GM12892 (cell line): Measurements from ENCODE around the gene PGBD5.

Source experiments
- DNase-seq: peaks from one replicate; pipeline ENCODE4 v3.0.0; 2011; ENCODE audit not compliant: insufficient read length
- FAIRE-seq: peaks from 2 replicates; lab custom pipeline; 2011; peaks lifted over from hg19 to GRCh38; lab: Jason Lieb, UNC
- POLR2A ChIP-seq: IDR thresholded peaks from 2 replicates; pipeline ENCODE4 v1.6.1; 2011; ENCODE audit warnings: low read depth, low read length, control low read depth
- POLR2AphosphoS5 ChIP-seq: IDR thresholded peaks from 2 replicates; pipeline ENCODE4 v1.6.1; 2011; ENCODE audit warnings: low read depth, low read length, control low read depth
- TAF1 ChIP-seq: IDR thresholded peaks from 2 replicates; pipeline ENCODE4 v1.6.1; 2011; ENCODE audit warnings: low read depth, mild to moderate bottlenecking, control low read depth, low read length, borderline replicate concordance

The PGBD5 gene

GRCh38 chr1:230441183-230442029 is 15.3 kb upstream of the PGBD5 start:
- DNase-seq (no peak), FAIRE-seq (no peak)
- TF ChIP-seq POLR2A (no peak), TAF1 (no peak), POLR2AphosphoS5 (no peak)

DNA sequence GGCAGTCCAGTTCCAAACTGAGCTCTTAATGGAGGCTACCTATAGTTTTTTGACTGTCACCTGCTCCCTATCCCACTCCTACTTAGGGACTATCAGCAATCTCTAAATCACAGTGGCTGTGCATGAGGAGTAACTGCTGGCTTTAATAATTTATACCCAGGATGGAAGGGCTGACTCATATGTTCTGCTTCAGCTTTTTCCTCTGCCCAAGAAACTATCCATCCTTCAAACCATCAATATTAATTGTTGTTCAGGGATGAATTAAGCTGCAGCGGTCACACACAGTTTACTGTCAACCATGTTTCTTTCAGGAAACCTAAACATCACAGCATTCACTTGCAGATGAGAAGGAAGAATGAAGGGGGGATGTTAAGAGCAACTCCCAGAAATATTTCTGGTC is 9.0 kb upstream of the PGBD5 start:
- no peak for FAIRE-seq
- TF ChIP-seq TAF1 (no peak), POLR2AphosphoS5 (no peak), POLR2A (no peak)
- no peak for DNase-seq

GRCh38 chr1:230431527-230431926 is 5.4 kb upstream of the PGBD5 start:
- TF ChIP-seq POLR2AphosphoS5 (no peak), TAF1 (no peak), POLR2A (no peak)
- DNase-seq, result no peak
- FAIRE-seq, result no peak

GRCh38 chr1:230430499-230430898 is 4.4 kb upstream of the PGBD5 start:
- no peak for TF ChIP-seq TAF1
- no peak for TF ChIP-seq POLR2A
- no peak for TF ChIP-seq POLR2AphosphoS5
- FAIRE-seq, result no peak
- DNase-seq, result no peak

DNA sequence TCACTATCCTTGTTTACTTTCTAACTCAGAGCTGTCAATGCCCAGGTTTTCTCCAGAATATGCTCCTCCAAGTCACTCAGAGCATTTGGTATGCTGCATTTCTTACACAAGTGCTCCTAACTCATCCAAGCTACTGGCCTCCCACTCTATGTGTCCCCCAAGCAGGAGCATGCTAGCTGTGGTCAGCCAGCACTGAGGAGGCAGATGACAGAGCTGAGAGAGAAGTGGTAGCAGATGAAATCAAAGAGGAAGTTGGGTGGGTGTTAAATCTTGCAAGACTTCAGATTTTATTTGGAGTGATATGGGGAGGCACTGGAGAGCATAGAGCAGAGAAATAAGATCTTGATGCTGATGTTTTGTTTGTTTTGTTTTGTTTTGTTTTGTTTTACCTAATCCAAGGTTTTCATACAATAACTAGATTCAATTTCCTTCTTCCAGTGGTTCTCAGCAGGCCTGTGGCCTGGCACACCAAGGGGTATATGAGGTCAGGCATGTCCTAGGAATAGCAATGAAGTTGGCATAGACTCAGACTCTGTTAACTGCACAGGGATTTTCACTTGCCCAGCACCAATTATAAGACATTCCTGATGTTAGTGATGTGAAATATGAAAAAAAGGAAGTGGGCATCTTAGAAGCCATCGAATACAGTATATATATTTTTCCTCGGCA is 3.1 kb upstream of the PGBD5 start:
- TF ChIP-seq POLR2AphosphoS5 (no peak), TAF1 (no peak), POLR2A (no peak)
- DNase-seq, result no peak
- no peak for FAIRE-seq

- FAIRE-seq (no peak), DNase-seq (no peak)
Measured at GRCh38 chr1:230427981-230428380, 1.8 kb upstream of the PGBD5 start.

DNA sequence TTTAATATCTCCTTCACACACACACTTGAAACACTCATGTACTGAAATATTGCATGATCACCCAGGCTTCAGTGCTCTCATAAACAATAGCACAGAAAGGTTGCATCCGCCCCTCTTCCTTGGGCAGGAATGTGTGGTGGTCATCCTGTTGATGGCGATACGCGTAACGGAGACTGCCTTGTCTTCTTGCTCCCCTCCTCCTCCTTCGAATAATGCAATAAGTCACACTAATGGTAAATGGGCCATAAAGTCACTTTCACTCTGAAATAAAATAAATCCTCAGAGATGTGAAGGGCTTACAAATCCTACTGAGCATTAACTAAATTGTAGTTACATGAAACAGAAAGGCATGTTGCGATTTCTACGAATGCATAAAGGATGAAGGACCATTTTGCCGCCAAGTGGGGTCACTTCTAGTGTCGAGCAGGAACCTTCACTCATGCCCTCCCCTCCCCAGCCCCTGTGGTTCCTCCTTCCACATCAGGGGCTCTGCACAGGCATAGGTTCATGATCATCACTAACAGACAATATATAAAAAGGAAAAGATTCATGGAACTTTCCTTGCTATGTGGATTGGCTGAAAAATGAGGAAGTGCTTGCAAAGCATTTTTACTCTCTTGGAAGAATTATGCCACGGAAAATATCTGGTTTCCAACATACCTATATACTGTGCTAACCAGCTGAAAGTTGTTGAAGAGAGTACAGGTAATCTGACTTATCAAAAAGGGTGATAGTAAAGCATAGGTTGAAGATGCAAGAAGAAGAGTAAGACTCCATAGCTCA is 1.2 kb upstream of the PGBD5 start:
- FAIRE-seq (no peak), DNase-seq (no peak)
- TF ChIP-seq POLR2A (no peak), TAF1 (no peak), POLR2AphosphoS5 (no peak)

More at GRCh38 chr1:230427981-230428380, 1.8 kb upstream of the PGBD5 start:
- TF ChIP-seq POLR2A (no peak), TAF1 (no peak), POLR2AphosphoS5 (no peak)

DNA sequence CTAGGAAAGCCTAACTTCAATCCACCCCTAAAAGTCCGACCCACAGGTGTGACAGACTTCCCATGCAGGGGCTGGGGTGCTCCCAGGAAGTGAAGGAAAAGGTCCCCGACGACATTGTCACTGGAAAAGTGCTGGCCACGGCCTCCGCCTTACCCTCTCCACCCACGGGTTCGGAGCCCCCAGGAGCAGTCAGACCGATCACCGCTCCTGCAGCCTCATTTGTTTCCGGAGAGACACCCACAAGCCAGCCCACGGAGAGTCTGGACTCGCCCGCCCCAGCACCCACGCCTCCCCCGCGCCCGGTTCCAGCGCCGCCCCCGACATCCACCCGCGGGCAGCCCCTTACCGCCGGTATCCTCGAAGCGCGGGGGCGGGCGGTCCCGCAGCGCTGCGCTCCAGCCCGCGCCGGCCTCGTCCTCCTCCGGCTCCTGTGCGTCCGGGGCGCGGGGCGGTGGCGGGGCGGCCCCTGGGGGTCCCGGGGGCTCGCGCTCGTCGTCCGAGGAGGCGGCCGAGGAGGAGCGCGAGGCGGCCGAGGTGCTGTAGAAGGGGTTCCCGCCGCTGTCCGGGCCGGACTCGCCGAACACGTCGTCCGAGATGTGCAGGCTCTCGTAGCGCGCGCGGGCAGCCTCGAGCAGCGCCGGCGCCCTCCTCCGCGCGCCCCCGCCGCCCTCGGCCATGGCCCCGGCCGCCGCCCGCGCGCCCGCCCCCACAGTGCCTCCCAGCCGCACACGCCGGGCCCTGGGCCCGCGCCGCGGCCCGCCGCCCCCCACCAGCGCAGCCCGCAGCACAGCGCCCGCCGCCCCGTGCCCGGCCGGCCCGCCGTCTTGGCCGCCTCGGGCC is 660 bp downstream of the PGBD5 start:
- TF ChIP-seq TAF1 (no peak), POLR2AphosphoS5 (no peak), POLR2A (no peak)
- FAIRE-seq (no peak), DNase-seq (no peak)

- DNase-seq (no peak), FAIRE-seq (no peak)
Measured at GRCh38 chr1:230424391-230425251, 1.5 kb downstream of the PGBD5 start.

GRCh38 chr1:230423951-230424350 is 2.2 kb downstream of the PGBD5 start:
- no peak for TF ChIP-seq POLR2AphosphoS5
- no peak for TF ChIP-seq POLR2A
- TF ChIP-seq TAF1, result no peak
- DNase-seq (no peak), FAIRE-seq (no peak)

More at GRCh38 chr1:230424391-230425251, 1.5 kb downstream of the PGBD5 start:
- TF ChIP-seq POLR2AphosphoS5 (no peak), POLR2A (no peak), TAF1 (no peak)

DNA sequence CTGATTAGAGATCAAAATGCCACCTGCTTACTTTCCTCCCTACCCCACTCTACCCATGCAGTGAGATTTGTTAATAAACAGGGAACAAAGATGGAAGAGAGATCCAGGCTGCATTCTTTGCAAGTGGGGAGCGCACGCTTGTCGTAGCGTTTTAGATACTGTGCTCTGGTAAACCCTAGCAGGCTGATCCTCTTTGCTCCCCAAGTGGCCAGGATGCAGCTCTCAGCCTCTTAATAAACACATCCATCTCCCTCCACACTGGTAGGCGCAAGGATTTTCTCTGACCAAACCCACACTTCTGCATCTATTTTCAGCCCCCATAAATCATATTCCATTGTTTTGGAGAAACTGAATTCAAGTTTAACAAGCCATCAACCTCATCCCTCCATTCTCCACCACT is 2.9 kb downstream of the PGBD5 start:
- FAIRE-seq, result no peak
- TF ChIP-seq POLR2A (no peak), POLR2AphosphoS5 (no peak), TAF1 (no peak)
- no peak for DNase-seq
